IMR-90 (cell line): Measurements from ENCODE around the gene NRL. TPM values are rescaled to one million over a fixed set of nuclear protein-coding genes. Genes with fewer than 3 reads are reported as not detected.

Source experiments
- ATAC-seq: fragments of 200-7000 bp; cut with Tn5 transposase; 2 replicates; pipeline ENCODE4 v1.9.1; 2020; ENCODE audit warnings: low read depth, mild to moderate bottlenecking, moderate library complexity
- BruUV-seq: library from RNA; stranded (reverse); fragments of 400-500 nt; replicated peaks from 2 replicates; lab custom pipeline; 2021; lab: Mats Ljungman, UMichigan
- CTCF ChIA-PET: fragments of 300-600 bp; formaldehyde crosslinking; extraction: SDS; loops from one replicate; lab custom pipeline; 2021; ENCODE audit warnings: antibody characterized with exemption; lab: Yijun Ruan, JAX
- POLR2A ChIA-PET: fragments of 300-600 bp; sonication (Branson Sonifier 250); formaldehyde crosslinking; loops from one replicate; lab custom pipeline; 2022; ENCODE audit warnings: antibody characterized with exemption; ENCODE audit not compliant: unreplicated experiment; lab: Charles Lee
- DNase-seq: peaks from one replicate; pipeline ENCODE4 v3.0.0; 2013
- H2AFZ ChIP-seq: replicated peaks from 2 replicates; pipeline ENCODE3; 2013; ENCODE audit warnings: low read length, mild to moderate bottlenecking; ENCODE audit not compliant: poor library complexity
- H2AK5ac ChIP-seq: 2 replicates; pipeline ENCODE4 v1.6.1; 2013; ENCODE audit warnings: low read depth, low read length, inconsistent platforms
- H2AK9ac ChIP-seq: replicated peaks from 2 replicates; pipeline ENCODE3; 2013; ENCODE audit warnings: mild to moderate bottlenecking, low read depth, low read length, moderate library complexity; ENCODE audit not compliant: poor library complexity
- H2BK120ac ChIP-seq: 2 replicates; pipeline ENCODE4 v1.6.1; 2013; ENCODE audit warnings: low read depth, low read length, inconsistent platforms
- H2BK15ac ChIP-seq: 3 replicates; pipeline ENCODE4 v1.6.1; 2013; ENCODE audit warnings: low read depth, low read length, inconsistent platforms
- H2BK20ac ChIP-seq: 2 replicates; pipeline ENCODE4 v1.6.1; 2013; ENCODE audit warnings: low read depth, mild to moderate bottlenecking, inconsistent platforms, low read length, moderate library complexity
- H2BK5ac ChIP-seq: 2 replicates; pipeline ENCODE4 v1.6.1; 2013; ENCODE audit warnings: mild to moderate bottlenecking, low read depth, low read length, inconsistent platforms; ENCODE audit not compliant: poor library complexity, severe bottlenecking
- H3K14ac ChIP-seq: replicated peaks from 2 replicates; pipeline ENCODE4 v1.6.1; 2013; ENCODE audit warnings: low read depth, low read length, inconsistent platforms
- H3K18ac ChIP-seq: 2 replicates; pipeline ENCODE4 v1.6.1; 2013; ENCODE audit warnings: low read depth, low read length, control low read depth
- H3K23ac ChIP-seq: 2 replicates; pipeline ENCODE4 v1.6.1; 2013; ENCODE audit warnings: low read depth, low read length, inconsistent platforms
- H3K27ac ChIP-seq: 2 replicates; pipeline ENCODE4 v1.5.1; 2013; ENCODE audit warnings: mild to moderate bottlenecking, control low read depth, low read length; ENCODE audit not compliant: insufficient read depth
- H3K27me3 ChIP-seq: 2 replicates; pipeline ENCODE4 v1.6.1; 2013; ENCODE audit warnings: low read length; ENCODE audit not compliant: control insufficient read depth, insufficient read depth
- H3K36me3 ChIP-seq: 2 replicates; pipeline ENCODE4 v1.6.1; 2013; ENCODE audit warnings: low read length, mixed read lengths; ENCODE audit not compliant: control insufficient read depth, insufficient read depth
- H3K4ac ChIP-seq: 2 replicates; pipeline ENCODE4 v1.6.1; 2013; ENCODE audit warnings: low read depth, low read length, inconsistent platforms
- H3K4me1 ChIP-seq: 2 replicates; pipeline ENCODE4 v1.6.1; 2013; ENCODE audit warnings: low read length, mixed read lengths; ENCODE audit not compliant: control insufficient read depth, insufficient read depth
- H3K4me2 ChIP-seq: 2 replicates; pipeline ENCODE4 v1.6.1; 2013; ENCODE audit warnings: low read depth, mild to moderate bottlenecking, control low read depth, low read length, moderate library complexity
- H3K4me3 ChIP-seq: 2 replicates; pipeline ENCODE4 v1.5.1; 2013; ENCODE audit warnings: low read depth, mild to moderate bottlenecking, control low read depth, low read length, moderate library complexity; ENCODE audit not compliant: insufficient read depth
- H3K56ac ChIP-seq: 2 replicates; pipeline ENCODE4 v1.6.1; 2013; ENCODE audit warnings: low read length, inconsistent platforms; ENCODE audit not compliant: insufficient read depth; ENCODE audit errors: extremely low read depth
- H3K79me1 ChIP-seq, 2 experiments: 2 replicates each; pipeline ENCODE4 v1.6.1; 2013; ENCODE audit warnings: low read length in 2 of 2, inconsistent platforms in 1 of 2, low read depth in 1 of 2
- H3K9ac ChIP-seq: 2 replicates; pipeline ENCODE4 v1.6.1; 2013; ENCODE audit warnings: low read depth, low read length, control low read depth
- H3K9me1 ChIP-seq: 2 replicates; pipeline ENCODE4 v1.6.1; 2013; ENCODE audit warnings: low read length, inconsistent platforms; ENCODE audit not compliant: insufficient read depth
- H3K9me3 ChIP-seq: 2 replicates; pipeline ENCODE4 v1.6.1; 2013; ENCODE audit warnings: low read length; ENCODE audit not compliant: control insufficient read depth, insufficient read depth
- H4K20me1 ChIP-seq: 2 replicates; pipeline ENCODE4 v1.6.1; 2013; ENCODE audit warnings: low read length, inconsistent platforms; ENCODE audit not compliant: insufficient read depth
- H4K5ac ChIP-seq: 2 replicates; pipeline ENCODE4 v1.6.1; 2013; ENCODE audit warnings: mild to moderate bottlenecking, low read depth, low read length, control low read depth
- H4K8ac ChIP-seq, 2 experiments: 2 replicates each; pipeline ENCODE4 v1.6.1; 2013; ENCODE audit warnings: low read depth in 2 of 2, low read length in 2 of 2, control low read depth in 1 of 2, inconsistent platforms in 1 of 2
- H4K91ac ChIP-seq: 2 replicates; pipeline ENCODE4 v1.6.1; 2013; ENCODE audit warnings: low read depth, low read length, inconsistent platforms; ENCODE audit not compliant: insufficient read depth
- CHD1 ChIP-seq: IDR thresholded peaks from 2 replicates; pipeline ENCODE4 v1.6.1; 2012; ENCODE audit warnings: low read depth, low read length, improper control_type of control experiment
- FOS ChIP-seq: fragments of 150-350 bp; IDR thresholded peaks from 2 replicates; pipeline ENCODE4 v1.6.1; 2016; ENCODE audit warnings: low read depth, low read length
- MAFK ChIP-seq: IDR thresholded peaks from 2 replicates; pipeline ENCODE4 v1.6.1; 2012; ENCODE audit warnings: low read depth, low read length, improper control_type of control experiment
- MAZ ChIP-seq: IDR thresholded peaks from 2 replicates; pipeline ENCODE4 v1.6.1; 2012; ENCODE audit warnings: low read depth, mild to moderate bottlenecking, low read length, improper control_type of control experiment, moderate library complexity, borderline replicate concordance
- MXI1 ChIP-seq: IDR thresholded peaks from 2 replicates; pipeline ENCODE4 v1.6.1; 2012; ENCODE audit warnings: low read depth, mild to moderate bottlenecking, low read length, moderate library complexity, borderline replicate concordance
- NFE2L2 ChIP-seq: fragments of 150-350 bp; IDR thresholded peaks from 2 replicates; pipeline ENCODE4 v1.6.1; 2016; ENCODE audit warnings: low read depth, mild to moderate bottlenecking, low read length
- RAD21 ChIP-seq: IDR thresholded peaks from 2 replicates; pipeline ENCODE4 v1.6.1; 2012; ENCODE audit warnings: low read length, improper control_type of control experiment
- RFX5 ChIP-seq: IDR thresholded peaks from 2 replicates; pipeline ENCODE4 v1.8.0; 2012; ENCODE audit warnings: low read depth, mild to moderate bottlenecking, low read length, moderate library complexity
- SMC3 ChIP-seq: fragments of 150-350 bp; IDR thresholded peaks from 2 replicates; pipeline ENCODE4 v1.6.1; 2016; ENCODE audit warnings: low read depth, mild to moderate bottlenecking, antibody characterized with exemption, low read length, moderate library complexity
- WGBS, 2 experiments: methylation state at CpG; one replicate each; pipeline versions ENCODE4 v1.1.5 to v1.1.7; 2013; ENCODE audit warnings: missing lambda C conversion rate in 2 of 2; ENCODE audit not compliant: insufficient read length in 1 of 2; ENCODE audit errors: extremely low coverage in 2 of 2; 5-methylcytosine and 5-hydroxymethylcytosine counted together
- dilution Hi-C: fragments of 300-500 bp; cut with HindIII; formaldehyde crosslinking; loops from one replicate; pipeline ENCODE4 v1.14.3; 2018; ENCODE audit warnings: low sequenced_read_pairs; ENCODE audit not compliant: unreplicated experiment
- in situ Hi-C: fragments of 300-500 bp; cut with MboI; formaldehyde crosslinking; loops from 3 replicates; pipeline ENCODE4 v1.14.3; 2019; ENCODE audit warnings: low sequenced_read_pairs, inconsistent platforms, mixed read lengths
- intact Hi-C: fragments of 100-400 bp; cut with micrococcal nuclease; formaldehyde crosslinking; loops from 2 replicates; pipeline ENCODE4 v1.10.0; 2022
- polyA plus RNA-seq, 3 experiments: library from polyadenylated mRNA; depleted of rRNA; stranded (reverse); fragments of >200 nt; gene quantifications; 2 replicates each; pipeline ENCODE4 v1.2.3, GENCODE V29; 2012; ENCODE audit warnings: low replicate concordance in 1 of 3
- total RNA-seq: library from RNA; depleted of rRNA; stranded (reverse); fragments of >200 nt; gene quantifications from 2 replicates; pipeline ENCODE4 v1.2.3, GENCODE V29; 2012
- TF ChIP-seq, protein P1 (sequence below): fragments of 150-350 bp; IDR thresholded peaks from 2 replicates; pipeline ENCODE4 v1.6.1; 2016; ENCODE audit warnings: low read depth, mild to moderate bottlenecking, low read length, moderate library complexity, borderline replicate concordance
- TF ChIP-seq, protein P2 (sequence below): conservative IDR thresholded peaks from 2 replicates; pipeline ENCODE4 v1.5.1; 2012; ENCODE audit warnings: mild to moderate bottlenecking, low read depth, low read length, improper control_type of control experiment
- TF ChIP-seq, protein P3 (sequence below): fragments of 150-350 bp; IDR thresholded peaks from 2 replicates; pipeline ENCODE4 v1.6.1; 2017; ENCODE audit warnings: mild to moderate bottlenecking, antibody characterized with exemption, low read length, low read depth

The NRL gene
- total and polyA plus RNA-seq, 2 of the 4 experiments (the other 2 are of a cell fraction), result 0.18 to 0.70 TPM

- Histone ChIP-seq H3K9me1 (peaks cover 15% of the 10 kb centered on the region), H4K5ac (no peak overlapping the region), H3K9me3 (no peaks in the 10 kb centered on the region), H3K4ac (0 out of 2 replicates have a peak overlapping the region, but pooled peaks have one; percentile 28), H2BK15ac (no peak overlapping the region), H3K4me3 (no peak overlapping the region), H2AK5ac (peak overlapping the region; percentile 25; the same call in 1 of the 2 replicates), H3K56ac (no peak overlapping the region), H3K79me1 (peaks cover 31 to 71% of the 10 kb centered on the region in 2 experiments), H4K20me1 (peaks cover 18% of the 10 kb centered on the region), H3K27me3 (no peaks in the 10 kb centered on the region), H4K91ac (no peak overlapping the region), H3K4me2 (peak overlapping the region; percentile 96), H2BK5ac (peak overlapping the region; percentile 71), H2AFZ (no peak overlapping the region), H3K9ac (peak overlapping the region; percentile 76; the same call in 1 of the 2 replicates), H3K18ac (no peak overlapping the region), H2BK120ac (no peak overlapping the region), H4K8ac (no peak overlapping the region; a peak in 1 of 4 replicates), H3K36me3 (peaks cover 12% of the 10 kb centered on the region), H3K14ac (peak overlapping the region; percentile 72), H2AK9ac (no peak overlapping the region), H3K23ac (peak overlapping the region; percentile 68; the same call in 1 of the 2 replicates), H3K4me1 (peaks cover 10% of the 10 kb centered on the region), H3K27ac (peak overlapping the region; percentile 8; the same call in 1 of the 2 replicates), H2BK20ac (no peak overlapping the region)
- ATAC-seq, result no peak
- TF ChIP-seq, protein P1, sequence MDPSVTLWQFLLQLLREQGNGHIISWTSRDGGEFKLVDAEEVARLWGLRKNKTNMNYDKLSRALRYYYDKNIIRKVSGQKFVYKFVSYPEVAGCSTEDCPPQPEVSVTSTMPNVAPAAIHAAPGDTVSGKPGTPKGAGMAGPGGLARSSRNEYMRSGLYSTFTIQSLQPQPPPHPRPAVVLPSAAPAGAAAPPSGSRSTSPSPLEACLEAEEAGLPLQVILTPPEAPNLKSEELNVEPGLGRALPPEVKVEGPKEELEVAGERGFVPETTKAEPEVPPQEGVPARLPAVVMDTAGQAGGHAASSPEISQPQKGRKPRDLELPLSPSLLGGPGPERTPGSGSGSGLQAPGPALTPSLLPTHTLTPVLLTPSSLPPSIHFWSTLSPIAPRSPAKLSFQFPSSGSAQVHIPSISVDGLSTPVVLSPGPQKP, result no peak
- TF ChIP-seq MAFK (no peak), RFX5 (no peak), FOS (no peak), MAZ (no peak), RAD21 (no peak), SMC3 (no peak), CHD1 (no peak), MXI1 (no peak), NFE2L2 (no peak)
- TF ChIP-seq, protein P2, sequence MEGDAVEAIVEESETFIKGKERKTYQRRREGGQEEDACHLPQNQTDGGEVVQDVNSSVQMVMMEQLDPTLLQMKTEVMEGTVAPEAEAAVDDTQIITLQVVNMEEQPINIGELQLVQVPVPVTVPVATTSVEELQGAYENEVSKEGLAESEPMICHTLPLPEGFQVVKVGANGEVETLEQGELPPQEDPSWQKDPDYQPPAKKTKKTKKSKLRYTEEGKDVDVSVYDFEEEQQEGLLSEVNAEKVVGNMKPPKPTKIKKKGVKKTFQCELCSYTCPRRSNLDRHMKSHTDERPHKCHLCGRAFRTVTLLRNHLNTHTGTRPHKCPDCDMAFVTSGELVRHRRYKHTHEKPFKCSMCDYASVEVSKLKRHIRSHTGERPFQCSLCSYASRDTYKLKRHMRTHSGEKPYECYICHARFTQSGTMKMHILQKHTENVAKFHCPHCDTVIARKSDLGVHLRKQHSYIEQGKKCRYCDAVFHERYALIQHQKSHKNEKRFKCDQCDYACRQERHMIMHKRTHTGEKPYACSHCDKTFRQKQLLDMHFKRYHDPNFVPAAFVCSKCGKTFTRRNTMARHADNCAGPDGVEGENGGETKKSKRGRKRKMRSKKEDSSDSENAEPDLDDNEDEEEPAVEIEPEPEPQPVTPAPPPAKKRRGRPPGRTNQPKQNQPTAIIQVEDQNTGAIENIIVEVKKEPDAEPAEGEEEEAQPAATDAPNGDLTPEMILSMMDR, result no peak
- TF ChIP-seq, protein P3, sequence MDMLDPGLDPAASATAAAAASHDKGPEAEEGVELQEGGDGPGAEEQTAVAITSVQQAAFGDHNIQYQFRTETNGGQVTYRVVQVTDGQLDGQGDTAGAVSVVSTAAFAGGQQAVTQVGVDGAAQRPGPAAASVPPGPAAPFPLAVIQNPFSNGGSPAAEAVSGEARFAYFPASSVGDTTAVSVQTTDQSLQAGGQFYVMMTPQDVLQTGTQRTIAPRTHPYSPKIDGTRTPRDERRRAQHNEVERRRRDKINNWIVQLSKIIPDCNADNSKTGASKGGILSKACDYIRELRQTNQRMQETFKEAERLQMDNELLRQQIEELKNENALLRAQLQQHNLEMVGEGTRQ, result no peak
- dilution Hi-C loops, result no loop called here
- no peak for DNase-seq
- POLR2A ChIA-PET, result no interaction called here
- no TSS peak for BruUV-seq
- intact Hi-C loops, result no loop called here
- in situ Hi-C loops, result loop anchor here (25.0 kb wide), 2 partner anchors 833 to 1058 kb away; partner anchors contain the start of genes ACIN1, BCL2L2, C14orf119 and PABPN1
- CTCF ChIA-PET, result interaction anchor here (0.6 kb wide), 1 partner anchor 298 kb away, joined by 3 read pairs; no protein-coding TSS in a partner anchor
- no CpG with 5 or more reads among the region's 2 CpGs for WGBS, 2 experiments
These were observed 30.5 kb upstream of the NRL start for GRCh38 chr14:24145219-24145618.
